ENCODE measurements around the gene CNGB1. TPM values are rescaled to one million over a fixed set of nuclear protein-coding genes. Genes with fewer than 3 reads are reported as not detected.

CNGB1 gene
- total and polyA plus RNA-seq, 2 donors (not counting 1 experiment from before 2014, with no cell fraction given), result not detected

GRCh38 chr16:57910696-57911095 lies 60.2 kb downstream of the CNGB1 start:
- no peak for DNase-seq (ENCODE audit: low read depth in 2 of 2)
- Histone ChIP-seq H3K27ac (ENCODE audit: insufficient read depth, low read length) (no peak overlapping the region), H4K20me1 (ENCODE audit: control insufficient read depth, extremely low read depth, insufficient read depth, low read length) (no peaks in the 10 kb centered on the region), H2AFZ (ENCODE audit: low read length) (no peak overlapping the region), H3K9ac (ENCODE audit: insufficient read depth, low read length) (no peak overlapping the region), H3K27me3 (ENCODE audit: control insufficient read depth, insufficient read depth, low read length) (peaks cover 3% of the 10 kb centered on the region), H3K4me2 (ENCODE audit: extremely low read depth, insufficient read depth, low read length) (no peak overlapping the region), H3K4me3 (replicated peaks in 1 of 4; ENCODE audit: control extremely low read depth in 1 of 4, insufficient read depth in 1 of 4, low read depth in 3 of 4, low read length in 4 of 4) (no peak overlapping the region), H3K9me3 (ENCODE audit: control insufficient read depth, insufficient read depth, low read depth, low read length) (no peaks in the 10 kb centered on the region), H3K4me1 (ENCODE audit: control insufficient read depth, extremely low read depth, insufficient read depth, low read length) (no peaks in the 10 kb centered on the region), H3K36me3 (ENCODE audit: control insufficient read depth, insufficient read depth, low read length) (no peaks in the 10 kb centered on the region), H3K79me2 (ENCODE audit: control insufficient read depth, insufficient read depth, low read length) (no peaks in the 10 kb centered on the region)
- TF ChIP-seq, protein P1, sequence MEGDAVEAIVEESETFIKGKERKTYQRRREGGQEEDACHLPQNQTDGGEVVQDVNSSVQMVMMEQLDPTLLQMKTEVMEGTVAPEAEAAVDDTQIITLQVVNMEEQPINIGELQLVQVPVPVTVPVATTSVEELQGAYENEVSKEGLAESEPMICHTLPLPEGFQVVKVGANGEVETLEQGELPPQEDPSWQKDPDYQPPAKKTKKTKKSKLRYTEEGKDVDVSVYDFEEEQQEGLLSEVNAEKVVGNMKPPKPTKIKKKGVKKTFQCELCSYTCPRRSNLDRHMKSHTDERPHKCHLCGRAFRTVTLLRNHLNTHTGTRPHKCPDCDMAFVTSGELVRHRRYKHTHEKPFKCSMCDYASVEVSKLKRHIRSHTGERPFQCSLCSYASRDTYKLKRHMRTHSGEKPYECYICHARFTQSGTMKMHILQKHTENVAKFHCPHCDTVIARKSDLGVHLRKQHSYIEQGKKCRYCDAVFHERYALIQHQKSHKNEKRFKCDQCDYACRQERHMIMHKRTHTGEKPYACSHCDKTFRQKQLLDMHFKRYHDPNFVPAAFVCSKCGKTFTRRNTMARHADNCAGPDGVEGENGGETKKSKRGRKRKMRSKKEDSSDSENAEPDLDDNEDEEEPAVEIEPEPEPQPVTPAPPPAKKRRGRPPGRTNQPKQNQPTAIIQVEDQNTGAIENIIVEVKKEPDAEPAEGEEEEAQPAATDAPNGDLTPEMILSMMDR (conservative IDR thresholded peaks at IDR 0.05 in 1 of 2, IDR thresholded peaks at IDR 0.05 in 1 of 2; ENCODE audit: low read depth in 1 of 2, low read length in 2 of 2), result no peak
- no peak for TF ChIP-seq EZH2 (IDR thresholded peaks at IDR 0.05; ENCODE audit: low read length, missing control alignments)

DNA sequence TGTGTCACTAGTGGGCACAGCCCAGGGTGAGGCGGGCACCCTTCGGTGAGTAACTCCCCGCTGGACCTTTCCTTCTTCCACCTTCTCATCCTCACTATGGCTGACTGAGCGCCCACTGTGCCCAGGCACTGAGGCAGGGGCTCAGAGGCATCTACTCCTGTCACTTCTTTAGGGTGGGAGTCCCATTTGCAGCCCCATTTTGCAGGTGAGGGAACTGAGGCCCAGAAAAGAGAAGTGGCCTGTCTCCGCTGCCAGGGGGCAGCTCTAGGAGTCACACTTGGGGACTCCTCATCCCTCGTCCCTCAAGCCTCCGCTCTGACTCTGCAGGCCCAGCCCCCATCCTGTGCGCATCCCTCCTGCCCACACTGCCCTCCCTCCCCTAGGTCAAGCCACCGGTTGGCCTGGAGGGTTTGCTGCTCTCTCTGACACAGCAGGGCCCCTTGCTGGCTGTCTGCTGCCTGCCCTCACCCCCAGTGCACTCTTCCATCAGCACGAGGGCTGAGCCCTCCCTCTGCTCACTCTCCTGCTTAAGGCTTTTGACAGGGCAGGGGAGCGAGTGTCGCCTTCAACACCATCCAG lies 62.4 kb downstream of the CNGB1 start:
- no peak overlapping the region for H3K27ac ChIP-seq (ENCODE audit: insufficient read depth, low read length)
- no peak for DNase-seq (ENCODE audit: low read depth in 2 of 2)
- no peak overlapping the region for H2AFZ ChIP-seq (ENCODE audit: low read length)
- H3K36me3 ChIP-seq (ENCODE audit: control insufficient read depth, insufficient read depth, low read length), result no peaks in the 10 kb centered on the region
- no peaks in the 10 kb centered on the region for H4K20me1 ChIP-seq (ENCODE audit: control insufficient read depth, extremely low read depth, insufficient read depth, low read length)
- TF ChIP-seq, protein P1 (conservative IDR thresholded peaks at IDR 0.05 in 1 of 2, IDR thresholded peaks at IDR 0.05 in 1 of 2; ENCODE audit: low read depth in 1 of 2, low read length in 2 of 2), result no peak
- no peak for TF ChIP-seq EZH2 (IDR thresholded peaks at IDR 0.05; ENCODE audit: low read length, missing control alignments)
- H3K27me3 ChIP-seq (ENCODE audit: control insufficient read depth, insufficient read depth, low read length), result peaks cover 4% of the 10 kb centered on the region
- no peak overlapping the region for H3K4me2 ChIP-seq (ENCODE audit: extremely low read depth, insufficient read depth, low read length)
- no peaks in the 10 kb centered on the region for H3K4me1 ChIP-seq (ENCODE audit: control insufficient read depth, extremely low read depth, insufficient read depth, low read length)
- H3K4me3 ChIP-seq (replicated peaks in 1 of 4; ENCODE audit: control extremely low read depth in 1 of 4, insufficient read depth in 1 of 4, low read depth in 3 of 4, low read length in 4 of 4), result no peak overlapping the region
- no peak overlapping the region for H3K9ac ChIP-seq (ENCODE audit: insufficient read depth, low read length)
- no peaks in the 10 kb centered on the region for H3K9me3 ChIP-seq (ENCODE audit: control insufficient read depth, insufficient read depth, low read depth, low read length)
- no peaks in the 10 kb centered on the region for H3K79me2 ChIP-seq (ENCODE audit: control insufficient read depth, insufficient read depth, low read length)

DNA sequence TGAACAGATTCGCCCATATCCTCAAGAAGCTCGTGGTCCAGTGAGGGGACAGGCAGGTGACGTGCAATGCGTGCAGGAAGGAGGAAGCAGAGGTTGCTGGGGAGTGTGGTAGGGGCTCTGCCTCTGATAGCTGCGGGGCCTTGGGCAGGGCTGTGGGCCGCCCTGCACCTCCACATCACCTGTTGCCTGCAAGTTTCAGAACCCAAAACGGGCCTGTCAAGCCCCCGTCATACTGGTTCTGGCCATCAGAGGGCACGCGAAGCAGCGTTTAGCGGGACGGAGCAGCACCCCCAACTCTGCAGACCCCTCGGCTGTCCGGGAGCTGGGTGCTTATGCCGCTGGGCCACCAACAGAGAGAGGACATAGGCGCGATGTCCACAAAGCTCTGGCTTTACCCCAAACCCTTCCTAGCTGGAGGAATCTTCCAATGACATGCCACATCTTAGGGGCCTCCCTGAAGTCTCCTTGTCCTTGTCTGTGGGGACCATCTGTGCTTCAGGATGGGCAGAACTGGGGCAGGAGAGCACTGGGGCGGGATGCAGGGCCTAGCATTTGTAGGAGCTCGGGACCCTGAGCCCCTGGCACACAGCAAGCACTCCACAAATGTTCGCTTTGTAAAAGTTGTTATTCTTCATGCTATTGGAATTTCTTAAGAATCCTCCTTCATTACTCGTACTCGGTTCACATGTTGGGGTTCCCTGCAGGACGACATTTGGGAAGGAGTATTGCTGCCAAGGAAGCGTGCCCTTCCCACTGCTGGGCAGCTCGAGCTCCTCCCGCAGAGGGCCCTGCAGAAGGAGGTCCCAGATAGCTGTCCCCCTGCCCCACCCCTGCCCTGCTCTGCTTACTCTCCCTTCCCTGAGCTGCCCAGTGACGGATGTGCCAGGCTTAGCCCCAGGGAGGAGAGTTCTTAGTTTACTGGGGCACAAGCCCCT lies 64.3 kb downstream of the CNGB1 start:
- Histone ChIP-seq H3K9me3 (ENCODE audit: control insufficient read depth, insufficient read depth, low read depth, low read length) (no peaks in the 10 kb centered on the region), H3K27me3 (ENCODE audit: control insufficient read depth, insufficient read depth, low read length) (peaks cover 5% of the 10 kb centered on the region), H3K4me3 (replicated peaks in 1 of 4; ENCODE audit: control extremely low read depth in 1 of 4, insufficient read depth in 1 of 4, low read depth in 3 of 4, low read length in 4 of 4) (no peak overlapping the region), H3K9ac (ENCODE audit: insufficient read depth, low read length) (no peak overlapping the region), H3K79me2 (ENCODE audit: control insufficient read depth, insufficient read depth, low read length) (no peaks in the 10 kb centered on the region), H2AFZ (ENCODE audit: low read length) (no peak overlapping the region), H4K20me1 (ENCODE audit: control insufficient read depth, extremely low read depth, insufficient read depth, low read length) (no peaks in the 10 kb centered on the region), H3K27ac (ENCODE audit: insufficient read depth, low read length) (no peak overlapping the region), H3K36me3 (ENCODE audit: control insufficient read depth, insufficient read depth, low read length) (no peaks in the 10 kb centered on the region), H3K4me2 (ENCODE audit: extremely low read depth, insufficient read depth, low read length) (peak overlapping the region; percentile 13), H3K4me1 (ENCODE audit: control insufficient read depth, extremely low read depth, insufficient read depth, low read length) (no peaks in the 10 kb centered on the region)
- DNase-seq (ENCODE audit: low read depth in 2 of 2), result peak in 1 of 2 donors; percentile 23
- TF ChIP-seq, protein P1 (conservative IDR thresholded peaks at IDR 0.05 in 1 of 2, IDR thresholded peaks at IDR 0.05 in 1 of 2; ENCODE audit: low read depth in 1 of 2, low read length in 2 of 2), result peak; percentile 40 to 57
- no peak for TF ChIP-seq EZH2 (IDR thresholded peaks at IDR 0.05; ENCODE audit: low read length, missing control alignments)

Data from fibroblast of lung (primary cell).